Measurements from ENCODE around the gene SLC30A2. TPM values are rescaled to one million over a fixed set of nuclear protein-coding genes. Genes with fewer than 3 reads are reported as not detected.

Gene SLC30A2
- total and polyA plus RNA-seq, 11 donors, result 2.9 to 18.0 (median 4.9) TPM

- intact Hi-C loops (cut with DNase I), result no loop called here
- H3K4me3 ChIP-seq, result no peak overlapping the region
- ATAC-seq (no peak), DNase-seq (no peak)
- WGBS, 4 donors, result 72 to 81% (median 76%) methylated on average over 8 of the region's 8 CpGs
- TF ChIP-seq CTCF (IDR thresholded peaks at IDR 0.05), result no peak
- TF ChIP-seq POLR2A (IDR thresholded peaks at IDR 0.05), result no peak
- no peak overlapping the region for H3K27ac ChIP-seq
- H3K4me1 ChIP-seq, result peaks cover 0 to 15% (median 3%) of the 10 kb centered on the region in 12 donors
- H3K36me3 ChIP-seq, result no peaks in the 10 kb centered on the region
- no peaks in the 10 kb centered on the region for H3K27me3 ChIP-seq
- no peaks in the 10 kb centered on the region for H3K9me3 ChIP-seq
Measured at GRCh38 chr1:26028490-26028980, 17.4 kb downstream of the SLC30A2 start.

- H3K4me1 ChIP-seq, result peaks cover 0 to 20% (median 3%) of the 10 kb centered on the region in 12 donors
- no peak overlapping the region for H3K4me3 ChIP-seq
- intact Hi-C loops (cut with DNase I), result no loop called here
- TF ChIP-seq CTCF (IDR thresholded peaks at IDR 0.05) (no peak), POLR2A (IDR thresholded peaks at IDR 0.05) (no peak)
- no peaks in the 10 kb centered on the region for H3K36me3 ChIP-seq
- ATAC-seq (no peak), DNase-seq (no peak)
- H3K9me3 ChIP-seq, result no peaks in the 10 kb centered on the region
- H3K27me3 ChIP-seq, result no peaks in the 10 kb centered on the region
- WGBS, 4 donors, result 13 to 42% (median 31%) methylated on average over 2 to 3 of the region's 3 CpGs
- no peak overlapping the region for H3K27ac ChIP-seq
Measured at GRCh38 chr1:26027716-26028489, 18.0 kb downstream of the SLC30A2 start.

GRCh38 chr1:26025517-26025916 is 20.4 kb downstream of the SLC30A2 start:
- ATAC-seq (no peak), DNase-seq (no peak)
- Histone ChIP-seq H3K4me3 (no peak overlapping the region), H3K4me1 (peaks cover 0 to 41% (median 14%) of the 10 kb centered on the region in 12 donors), H3K27ac (no peak overlapping the region), H3K27me3 (no peaks in the 10 kb centered on the region), H3K36me3 (no peaks in the 10 kb centered on the region), H3K9me3 (no peaks in the 10 kb centered on the region)
- intact Hi-C loops (cut with DNase I), result no loop called here
- WGBS, 4 donors, result 61 to 70% (median 66%) methylated on average over 5 of the region's 5 CpGs
- TF ChIP-seq POLR2A (IDR thresholded peaks at IDR 0.05) (no peak), CTCF (IDR thresholded peaks at IDR 0.05) (no peak)

GRCh38 chr1:26025060-26025459 is 20.9 kb downstream of the SLC30A2 start:
- H3K4me1 ChIP-seq, result peaks cover 0 to 44% (median 15%) of the 10 kb centered on the region in 12 donors
- TF ChIP-seq CTCF (IDR thresholded peaks at IDR 0.05) (no peak), POLR2A (IDR thresholded peaks at IDR 0.05) (no peak)
- no peaks in the 10 kb centered on the region for H3K9me3 ChIP-seq
- H3K36me3 ChIP-seq, result no peaks in the 10 kb centered on the region
- ATAC-seq, result no peak
- intact Hi-C loops (cut with DNase I), result no loop called here
- peak overlapping the region in 2 of 12 donors; percentile 49 to 50 for H3K4me3 ChIP-seq
- peak in 1 of 5 donors; percentile 29 for DNase-seq
- WGBS, 4 donors, result 50 to 62% (median 59%) methylated on average over 5 of the region's 5 CpGs
- H3K27ac ChIP-seq, result peak overlapping the region in 3 of 12 donors; percentile 34 to 97 (median 39)
- H3K27me3 ChIP-seq, result no peaks in the 10 kb centered on the region

Measured in heart left ventricle (tissue), 16 donors.